HL-60/S4 treated with phorbol 12-myristate 13-acetate at 8.2 ng/mL for 4 days and 3 days (cell line): ENCODE results near the gene YIF1A.
"Not testable (repeated sequence)": the region's sequence is repeated elsewhere in the genome, so short reads cannot be mapped to it uniquely, and the experiment has no call there.

ENCODE experiments used
- in situ Hi-C: fragments of 300-500 bp; cut with MboI; formaldehyde crosslinking; loops from 2 replicates; pipeline ENCODE4 v1.15.0; 2022; ENCODE audit warnings: low sequenced_read_pairs

The YIF1A gene

DNA sequence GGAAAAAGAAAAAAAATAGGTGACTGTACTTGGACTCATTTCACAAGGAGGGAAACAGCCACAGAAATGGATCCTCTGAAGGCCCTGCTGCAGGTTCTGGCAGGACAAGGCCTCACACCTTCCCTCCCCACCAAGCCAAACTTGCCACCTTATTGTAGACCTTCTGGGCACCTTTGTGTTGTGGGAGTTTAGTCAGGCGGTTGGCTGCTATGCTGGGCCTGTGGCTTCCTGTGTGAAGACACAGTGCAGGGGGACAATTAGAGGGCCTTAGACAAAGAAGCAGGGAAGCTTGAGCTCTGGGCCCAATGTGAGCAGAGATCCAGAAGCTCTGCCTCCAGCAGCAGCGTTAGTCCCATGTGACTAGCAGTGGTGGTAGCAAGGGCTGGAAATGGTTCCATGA, 16.3 kb downstream of the YIF1A start:
- in situ Hi-C loops = no loop called here

DNA sequence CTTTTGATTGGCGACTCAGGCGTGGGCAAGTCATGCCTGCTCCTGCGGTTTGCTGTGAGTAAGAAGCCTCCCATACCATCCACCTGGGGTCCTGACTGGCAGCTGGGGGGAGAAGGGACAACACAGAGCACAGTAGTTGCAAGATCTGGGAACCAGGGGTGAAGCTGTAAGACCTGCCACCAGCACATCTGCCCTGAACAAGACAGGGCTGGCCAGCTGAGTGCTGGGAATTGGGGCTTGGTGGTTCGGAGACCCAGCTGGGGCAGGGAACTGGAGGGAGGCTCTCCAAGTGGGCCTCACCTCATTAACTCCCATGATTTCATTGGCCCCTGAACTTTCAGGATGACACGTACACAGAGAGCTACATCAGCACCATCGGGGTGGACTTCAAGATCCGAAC, 17.1 kb downstream of the YIF1A start:
- in situ Hi-C loops = no loop called here

DNA sequence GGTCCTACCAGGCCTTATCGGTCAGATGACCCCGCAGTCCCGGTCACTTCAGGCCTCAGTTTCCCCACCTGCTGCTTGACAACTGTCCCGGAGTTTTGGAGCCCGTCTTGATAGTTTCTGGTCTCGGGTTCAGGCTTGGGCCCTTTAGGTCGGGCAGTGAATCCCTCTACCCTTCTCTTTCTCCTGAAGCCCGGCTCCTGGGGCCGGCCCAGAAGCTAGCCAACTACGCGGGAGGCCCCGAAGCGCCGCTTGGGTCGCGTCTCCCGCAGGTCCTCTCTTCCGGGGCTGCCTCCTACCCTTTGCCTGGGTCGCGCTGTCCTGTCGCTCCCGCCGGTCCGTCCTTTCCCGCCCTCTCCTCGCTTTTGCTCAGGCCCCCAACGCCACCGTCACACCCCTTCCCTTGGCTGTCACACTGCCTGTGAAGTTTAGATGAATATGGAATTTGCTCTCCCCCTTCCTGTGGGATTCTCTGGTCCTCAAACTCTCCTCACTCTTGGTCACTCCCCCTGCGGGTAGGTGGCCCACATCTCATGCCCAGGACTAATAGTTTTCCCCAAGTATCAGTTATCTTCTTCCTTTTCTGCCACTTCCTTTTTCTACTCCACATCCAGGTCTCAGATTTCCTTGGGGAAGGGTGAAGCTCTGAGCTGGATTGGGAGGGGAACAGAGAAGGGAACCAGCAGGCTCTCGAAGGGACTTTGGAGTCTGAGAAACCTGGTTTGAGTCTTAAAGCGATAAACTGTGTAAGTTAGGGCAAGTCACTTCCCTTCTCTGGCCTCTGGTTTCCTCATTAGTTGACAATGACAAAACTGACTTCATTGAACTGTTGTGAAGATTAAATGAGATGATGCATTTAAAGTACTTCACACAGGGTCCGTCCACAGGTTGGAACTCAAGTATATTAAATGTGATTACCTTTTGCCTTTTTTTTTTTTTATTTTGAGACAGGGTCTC, 19.7 kb downstream of the YIF1A start:
- in situ Hi-C loops = no loop called here

DNA sequence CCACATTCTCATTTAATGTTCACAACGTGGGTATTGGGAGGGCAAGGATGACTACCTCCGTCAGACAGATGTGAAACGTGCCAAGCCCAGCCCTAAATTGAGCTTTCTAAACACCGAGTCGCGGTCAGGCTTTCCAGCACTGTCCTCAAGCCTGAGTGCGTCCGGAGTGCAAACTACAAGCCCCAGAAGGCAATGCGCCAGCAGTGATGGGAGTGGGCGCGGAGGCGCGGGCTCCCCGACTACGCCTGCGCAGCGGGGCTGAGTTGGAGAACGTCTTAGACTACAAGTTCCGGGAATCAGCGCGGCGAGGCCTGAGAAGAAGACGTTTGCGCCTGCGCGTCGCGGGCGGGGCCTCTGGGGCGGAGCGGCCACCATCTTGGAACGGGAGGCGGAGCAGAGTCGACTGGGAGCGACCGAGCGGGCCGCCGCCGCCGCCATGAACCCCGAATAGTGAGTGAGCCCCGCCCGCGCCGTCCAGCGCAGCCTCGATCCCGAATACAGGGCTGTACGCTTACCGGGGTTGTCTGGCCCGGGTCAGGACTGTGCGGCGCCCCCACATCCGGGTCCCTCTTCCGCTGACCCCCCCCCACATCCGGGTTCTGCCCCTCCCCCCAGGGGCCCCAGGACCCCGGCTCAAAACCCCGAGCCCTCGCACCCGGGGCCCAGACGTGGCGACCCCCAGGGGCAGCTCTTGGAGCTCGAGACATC, 20.5 kb downstream of the YIF1A start, which contains the start of gene RAB1B:
Gene RAB1B (plus strand): TSS at position 396 of the 708 bp plus-strand sequence. CDS start 41 bp downstream, at position 437.
- in situ Hi-C loops = no loop called here

DNA sequence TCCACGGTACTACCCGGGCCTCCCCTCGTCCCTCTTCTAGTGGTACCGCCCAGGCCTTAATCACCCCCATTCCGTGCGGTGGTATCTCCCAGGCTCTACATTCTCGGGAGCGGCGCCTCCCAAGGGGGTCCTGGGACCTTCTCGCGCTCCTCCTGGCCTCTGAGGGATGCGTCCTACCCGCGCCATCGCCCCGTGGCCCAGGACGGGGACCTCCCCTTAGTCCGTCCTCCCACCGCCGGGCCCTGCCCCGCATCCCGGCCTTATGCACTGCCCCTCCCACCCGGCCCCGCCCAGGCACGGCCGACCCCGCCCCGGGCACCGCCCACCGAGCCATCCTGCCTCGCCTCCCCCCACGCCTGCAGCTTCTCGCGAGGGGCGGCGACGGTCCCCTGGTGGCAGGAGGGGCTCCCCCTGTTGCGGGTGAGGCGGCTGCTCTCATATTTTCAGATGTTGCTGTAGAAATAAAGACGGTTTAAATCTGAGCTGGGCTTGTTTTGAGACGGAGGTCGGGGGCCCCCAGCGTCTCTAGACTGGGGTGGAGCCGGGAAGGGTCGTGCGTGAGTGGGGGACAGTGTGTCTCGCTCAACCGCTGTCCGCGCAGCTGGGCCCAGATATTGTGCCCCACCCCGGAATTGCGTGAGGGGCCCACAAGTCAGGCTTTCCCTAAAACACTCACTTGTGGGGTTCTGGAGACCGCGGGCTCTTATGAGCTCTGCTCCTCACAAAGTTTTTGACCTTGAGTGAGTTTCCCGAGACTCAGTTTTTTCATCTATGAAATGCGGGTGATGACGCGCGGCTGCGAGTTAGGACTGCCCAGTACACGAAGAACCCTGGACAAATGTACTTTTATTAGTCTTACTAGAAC, 21.3 kb downstream of the YIF1A start:
- in situ Hi-C loops = no loop called here

DNA sequence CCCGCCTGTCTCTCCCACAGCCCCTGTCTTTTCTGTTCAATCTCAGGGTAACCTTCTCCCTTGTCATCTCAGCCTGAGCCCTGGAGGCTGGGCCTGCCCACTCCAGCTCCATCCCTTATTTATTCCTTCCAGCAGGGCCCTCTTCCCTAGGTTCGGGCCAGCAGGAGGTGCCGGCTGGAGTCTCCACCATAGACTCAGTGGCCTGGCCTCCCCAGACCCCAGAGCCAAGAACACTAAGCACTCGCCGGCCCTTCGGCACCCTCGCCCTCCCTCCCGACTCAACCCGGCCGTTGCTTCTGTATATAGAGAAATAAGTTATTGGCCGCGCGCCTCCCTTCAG, 21.9 kb downstream of the YIF1A start:
- in situ Hi-C loops = no loop called here

DNA sequence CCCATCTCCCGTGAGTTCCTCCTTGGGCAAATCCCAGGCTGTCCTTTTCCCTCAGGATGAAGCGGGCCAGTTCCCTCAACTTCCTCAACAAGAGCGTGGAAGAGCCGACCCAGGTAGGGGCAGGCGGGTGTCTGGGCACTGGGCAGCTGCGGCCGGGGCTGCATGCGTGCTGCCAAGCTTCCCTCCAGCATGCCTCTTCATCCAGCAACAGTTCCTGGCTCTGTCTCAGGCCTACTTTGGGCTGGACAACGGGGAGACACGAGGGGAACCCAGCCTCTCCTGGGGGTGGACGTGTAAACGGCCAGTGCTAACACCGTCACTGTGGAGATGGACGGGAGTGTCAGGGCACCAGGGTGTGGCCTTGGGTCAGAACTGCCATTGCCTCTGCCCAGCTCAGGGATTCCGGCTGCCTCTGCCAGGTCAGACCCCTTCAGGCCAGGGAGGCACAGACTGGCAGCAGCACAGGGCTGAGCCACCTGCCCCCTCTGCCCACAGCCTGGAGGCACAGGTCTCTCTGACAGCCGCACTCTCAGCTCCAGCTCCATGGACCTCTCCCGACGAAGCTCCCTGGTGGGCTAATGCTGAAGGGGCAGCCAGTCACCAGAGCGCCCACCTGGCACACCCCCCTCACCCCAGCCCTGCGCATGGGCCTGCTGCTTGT, 22.4 kb downstream of the YIF1A start:
- in situ Hi-C loops = no loop called here

DNA sequence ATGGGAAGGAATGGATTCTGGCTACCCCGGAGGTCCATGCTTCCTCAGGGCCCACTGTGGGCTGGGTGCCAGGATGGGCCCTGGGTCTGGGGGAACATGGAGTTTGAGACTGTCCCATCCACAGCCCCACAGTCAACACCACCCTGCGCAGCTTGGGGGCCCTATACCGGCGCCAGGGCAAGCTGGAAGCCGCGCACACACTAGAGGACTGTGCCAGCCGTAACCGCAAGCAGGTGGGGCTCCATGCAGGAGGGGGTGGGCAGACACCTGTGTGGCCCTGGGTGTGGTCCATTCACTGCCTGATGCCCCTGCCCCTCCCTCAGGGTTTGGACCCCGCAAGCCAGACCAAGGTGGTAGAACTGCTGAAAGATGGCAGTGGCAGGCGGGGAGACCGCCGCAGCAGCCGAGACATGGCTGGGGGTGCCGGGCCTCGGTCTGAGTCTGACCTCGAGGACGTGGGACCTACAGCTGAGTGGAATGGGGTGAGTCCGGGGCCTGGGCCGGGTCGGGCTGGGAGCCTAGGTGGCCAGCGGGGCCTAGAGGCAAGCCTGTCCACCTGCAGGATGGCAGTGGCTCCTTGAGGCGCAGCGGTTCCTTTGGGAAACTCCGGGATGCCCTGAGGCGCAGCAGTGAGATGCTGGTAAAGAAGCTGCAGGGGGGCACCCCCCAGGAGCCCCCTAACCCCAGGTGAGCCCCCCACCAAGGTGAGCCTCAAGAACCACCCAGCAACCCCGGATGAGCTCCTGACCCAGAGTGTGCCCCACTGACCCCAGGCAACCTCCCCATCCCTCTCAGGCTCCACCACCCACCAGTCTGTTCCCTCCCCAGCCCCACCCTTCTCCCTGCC, 23.2 kb downstream of the YIF1A start:
- in situ Hi-C loops = no loop called here

DNA sequence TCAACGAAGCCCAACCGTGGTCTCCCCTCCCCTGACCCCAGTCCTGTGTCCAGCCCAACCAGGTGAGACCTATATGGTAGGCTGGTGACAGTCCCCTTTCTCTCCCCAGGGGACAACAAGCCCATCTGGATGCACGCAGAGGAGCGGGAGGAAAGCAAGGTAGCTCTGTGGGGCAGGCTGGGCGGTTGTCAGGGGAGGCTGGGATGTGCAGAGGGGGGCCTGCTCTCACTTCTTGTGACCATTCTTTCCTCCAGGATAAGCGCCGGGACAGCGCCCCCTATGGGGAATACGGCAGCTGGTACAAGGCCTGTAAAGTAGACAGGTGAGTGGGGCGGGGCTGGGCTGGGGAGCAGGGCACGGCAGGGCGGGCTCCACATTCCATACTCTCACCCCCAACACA, 24.0 kb downstream of the YIF1A start:
- in situ Hi-C loops = no loop called here

DNA sequence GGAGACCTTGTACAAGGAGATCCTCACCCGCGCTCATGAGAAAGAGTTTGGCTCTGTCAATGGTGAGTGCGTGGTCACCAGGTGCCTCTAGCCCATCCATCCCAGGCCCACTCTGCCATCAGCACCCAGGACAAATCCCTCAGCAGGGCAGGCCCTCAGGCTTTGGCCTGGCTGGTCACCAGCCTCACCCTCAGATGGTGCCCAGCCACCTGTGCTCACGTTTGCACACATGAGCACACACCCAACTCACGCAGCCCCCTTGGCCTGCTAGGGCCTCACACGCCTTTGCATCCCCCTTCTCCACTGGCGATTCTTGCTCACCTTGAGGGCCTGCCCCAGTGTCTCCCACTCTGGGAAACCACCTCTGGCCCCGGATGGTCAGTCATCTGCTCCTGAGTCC, 24.6 kb downstream of the YIF1A start:
- in situ Hi-C loops = no loop called here

DNA sequence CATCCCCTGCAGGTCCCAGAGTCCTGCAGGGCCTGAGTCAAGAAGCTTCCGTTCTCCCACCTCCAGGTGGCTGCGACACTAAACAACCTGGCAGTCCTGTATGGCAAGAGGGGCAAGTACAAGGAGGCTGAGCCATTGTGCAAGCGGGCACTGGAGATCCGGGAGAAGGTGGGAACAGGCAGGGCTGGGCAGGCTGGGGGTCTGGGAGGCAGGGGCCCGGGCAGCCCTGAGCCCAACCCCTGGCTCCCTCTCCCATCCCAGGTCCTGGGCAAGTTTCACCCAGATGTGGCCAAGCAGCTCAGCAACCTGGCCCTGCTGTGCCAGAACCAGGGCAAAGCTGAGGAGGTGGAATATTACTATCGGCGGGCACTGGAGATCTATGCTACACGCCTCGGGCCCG, 25.2 kb downstream of the YIF1A start:
- in situ Hi-C loops = no loop called here

DNA sequence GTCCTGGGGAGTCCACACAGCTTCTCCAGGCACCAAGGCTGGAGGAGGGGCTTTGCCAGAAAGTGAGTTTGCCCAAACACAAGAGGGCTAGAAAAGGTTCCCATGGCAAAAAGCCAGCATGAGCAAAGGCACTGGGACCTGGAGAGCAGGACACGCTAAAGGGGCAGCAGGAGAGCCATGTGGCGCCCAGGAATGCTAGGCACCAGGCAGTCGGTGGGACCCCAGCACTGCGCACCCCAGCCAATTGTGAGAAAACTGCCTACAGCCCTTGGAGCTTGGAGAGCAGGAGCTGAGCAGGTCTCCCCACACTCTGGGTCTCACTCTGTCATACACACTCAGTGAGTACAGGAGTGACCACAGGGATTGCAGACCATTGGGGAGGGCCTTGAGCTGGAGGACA, 25.7 kb downstream of the YIF1A start:
- in situ Hi-C loops = no loop called here

DNA sequence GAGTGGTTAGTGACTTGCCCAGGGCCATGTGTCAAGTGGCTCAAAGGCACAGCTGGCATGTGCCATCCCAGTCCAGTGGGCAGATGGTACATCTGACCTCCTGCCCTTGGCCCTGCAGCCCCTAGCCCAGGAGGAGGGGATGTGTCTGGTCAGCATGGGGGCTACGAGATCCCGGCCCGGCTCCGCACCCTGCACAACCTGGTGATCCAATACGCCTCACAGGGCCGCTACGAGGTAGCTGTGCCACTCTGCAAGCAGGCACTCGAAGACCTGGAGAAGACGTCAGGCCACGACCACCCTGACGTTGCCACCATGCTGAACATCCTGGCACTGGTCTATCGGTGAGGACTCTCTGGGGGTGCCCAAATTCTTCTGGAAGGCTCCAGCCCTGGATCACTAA, 26.2 kb downstream of the YIF1A start:
- in situ Hi-C loops = no loop called here

DNA sequence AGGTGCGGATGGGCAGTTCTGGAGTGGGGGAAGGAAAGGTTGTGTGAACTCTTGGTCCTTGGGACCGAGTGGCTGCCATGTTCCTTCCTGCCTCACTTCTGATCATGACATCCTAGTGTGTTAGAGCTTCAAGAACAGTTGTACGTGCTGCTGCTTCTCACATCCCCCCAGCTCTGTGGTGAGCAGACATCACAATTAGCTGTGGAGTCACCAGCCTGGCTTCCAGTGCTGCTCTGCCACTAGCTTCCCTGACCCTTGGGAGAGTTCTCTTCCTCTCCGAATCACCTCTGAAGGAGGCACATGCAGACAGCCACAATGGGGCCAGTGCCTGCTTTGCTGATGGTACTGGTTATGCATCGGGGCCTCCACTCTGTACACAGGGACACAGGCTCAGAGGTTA, 26.8 kb downstream of the YIF1A start:
- in situ Hi-C loops = no loop called here

DNA sequence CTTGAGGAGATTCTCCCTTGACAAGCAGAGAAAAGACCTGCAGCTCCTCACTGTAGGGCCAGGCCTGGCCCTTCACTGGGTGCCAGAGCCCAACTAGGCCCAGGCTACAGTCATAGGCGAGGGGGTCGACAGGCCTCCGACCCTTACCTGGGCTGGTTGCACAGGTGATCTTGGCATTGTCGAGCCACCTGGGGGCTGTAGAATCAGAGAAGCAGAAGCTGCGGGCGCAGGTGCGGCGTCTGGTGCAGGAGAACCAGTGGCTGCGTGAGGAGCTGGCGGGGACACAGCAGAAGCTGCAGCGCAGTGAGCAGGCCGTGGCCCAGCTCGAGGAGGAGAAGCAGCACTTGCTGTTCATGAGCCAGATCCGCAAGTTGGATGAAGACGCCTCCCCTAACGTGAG, 27.4 kb downstream of the YIF1A start:
- in situ Hi-C loops = no loop called here

DNA sequence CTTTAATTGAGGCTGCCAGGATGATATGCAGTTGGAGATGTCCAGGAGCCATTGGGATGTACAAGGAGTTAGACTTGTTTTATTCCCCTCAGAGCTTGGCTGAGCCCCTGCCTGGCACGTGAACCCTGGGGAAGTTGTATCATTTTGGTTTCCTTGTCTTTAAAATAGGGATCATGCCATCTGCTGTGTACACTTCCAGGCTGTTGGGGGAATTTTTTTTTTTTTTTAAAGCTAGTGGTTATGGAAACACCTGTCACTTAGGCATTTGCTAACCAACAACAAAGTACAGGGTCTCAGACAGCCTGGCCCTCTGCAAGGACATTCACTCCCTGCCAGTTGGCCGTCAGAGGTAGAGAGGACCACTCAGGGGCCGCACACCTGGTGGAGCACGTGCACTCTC, 29.0 kb downstream of the YIF1A start:
- in situ Hi-C loops = no loop called here

DNA sequence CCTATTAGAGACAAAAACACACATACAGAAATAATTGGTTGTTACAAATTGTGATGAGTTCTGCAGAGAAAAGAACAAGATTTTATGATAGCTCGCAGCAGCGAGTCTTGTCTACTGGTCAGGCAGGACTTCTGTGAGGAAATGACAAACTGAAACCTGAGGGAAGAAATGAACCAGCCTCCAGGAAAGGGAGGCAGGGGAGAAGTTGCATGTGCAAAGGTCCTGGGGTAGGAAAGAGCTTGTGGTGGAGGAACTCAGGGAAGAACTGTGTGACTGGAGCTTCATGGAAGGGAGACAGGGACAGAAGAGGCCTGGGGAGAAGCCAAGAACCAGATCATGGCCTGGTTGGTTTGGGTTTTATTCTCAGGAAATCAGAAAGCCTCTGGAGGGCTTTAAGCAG, 29.7 kb downstream of the YIF1A start:
- in situ Hi-C loops = no loop called here

DNA sequence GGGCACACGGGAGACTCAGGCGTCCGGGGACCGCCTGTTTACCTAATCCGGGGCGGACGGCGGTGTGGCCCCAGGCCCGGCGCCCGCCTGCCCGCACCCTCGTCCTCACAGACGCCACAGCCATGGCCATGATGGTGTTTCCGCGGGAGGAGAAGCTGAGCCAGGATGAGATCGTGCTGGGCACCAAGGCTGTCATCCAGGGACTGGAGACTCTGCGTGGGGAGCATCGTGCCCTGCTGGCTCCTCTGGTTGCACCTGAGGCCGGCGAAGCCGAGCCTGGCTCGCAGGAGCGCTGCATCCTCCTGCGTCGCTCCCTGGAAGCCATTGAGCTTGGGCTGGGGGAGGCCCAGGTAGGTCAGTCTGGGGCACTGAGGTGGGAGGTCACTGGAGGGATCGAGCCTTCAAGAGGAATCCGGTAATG, 30.5 kb downstream of the YIF1A start:
- in situ Hi-C loops = no loop called here

DNA sequence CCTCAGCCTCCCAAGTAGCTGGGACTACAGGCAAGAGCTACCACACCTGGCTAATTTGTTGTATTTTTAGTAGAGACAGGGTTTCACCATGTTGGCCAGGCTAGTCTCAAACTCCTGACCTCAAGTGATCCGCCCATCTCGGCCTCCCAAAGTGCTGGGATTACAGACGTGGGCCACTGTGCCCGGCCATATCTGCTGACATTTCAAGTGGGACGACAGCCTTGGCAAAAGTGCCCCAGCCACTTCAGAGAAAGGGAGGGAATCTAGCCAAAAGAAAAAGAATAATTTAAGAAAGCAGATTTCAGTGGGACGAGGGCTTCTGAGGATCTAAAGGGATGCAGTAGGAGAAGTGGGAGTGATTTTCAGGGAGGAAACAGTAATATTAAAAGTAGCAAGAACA, 35.9 kb downstream of the YIF1A start:
- in situ Hi-C loops = not testable (repeated sequence)

DNA sequence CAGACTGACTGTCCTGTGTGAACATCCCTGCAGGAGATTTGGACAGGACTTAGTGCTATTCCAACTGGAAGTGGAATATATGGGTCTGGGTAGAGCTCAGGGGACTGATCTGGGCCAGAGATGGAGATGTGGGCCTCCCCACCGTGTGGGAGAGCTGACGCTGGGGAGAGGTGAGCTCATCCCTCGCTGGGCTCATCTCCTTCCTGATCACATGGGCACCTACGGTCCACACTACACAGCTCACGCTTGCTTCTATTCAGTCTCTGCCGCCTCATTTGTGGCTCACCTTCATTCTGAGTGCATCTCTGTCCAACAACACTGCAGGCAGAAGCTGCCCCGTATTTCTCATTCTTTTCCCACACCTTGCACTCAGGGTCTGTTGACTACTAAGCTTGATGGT, 37.1 kb downstream of the YIF1A start:
- in situ Hi-C loops = no loop called here
